Non-pigmented ciliary epithelial cell (primary cell): ENCODE results near the gene COL5A2.

Experiments used
- DNase-seq: peaks from one replicate; pipeline ENCODE4 v3.0.0-alpha.2; 2010; ENCODE audit warnings: low read depth

COL5A2 gene

GRCh38 chr2:189147361-189147760 lies 32.2 kb downstream of the COL5A2 start:
- no peak for DNase-seq

- no peak for DNase-seq
These were observed 33.0 kb downstream of the COL5A2 start for GRCh38 chr2:189146553-189146952.

GRCh38 chr2:189144700-189145211 lies 34.8 kb downstream of the COL5A2 start:
- no peak for DNase-seq

- DNase-seq = no peak
These were observed 35.6 kb downstream of the COL5A2 start for GRCh38 chr2:189143925-189144324.

GRCh38 chr2:189142893-189143759 lies 36.4 kb downstream of the COL5A2 start:
- DNase-seq = no peak

DNA sequence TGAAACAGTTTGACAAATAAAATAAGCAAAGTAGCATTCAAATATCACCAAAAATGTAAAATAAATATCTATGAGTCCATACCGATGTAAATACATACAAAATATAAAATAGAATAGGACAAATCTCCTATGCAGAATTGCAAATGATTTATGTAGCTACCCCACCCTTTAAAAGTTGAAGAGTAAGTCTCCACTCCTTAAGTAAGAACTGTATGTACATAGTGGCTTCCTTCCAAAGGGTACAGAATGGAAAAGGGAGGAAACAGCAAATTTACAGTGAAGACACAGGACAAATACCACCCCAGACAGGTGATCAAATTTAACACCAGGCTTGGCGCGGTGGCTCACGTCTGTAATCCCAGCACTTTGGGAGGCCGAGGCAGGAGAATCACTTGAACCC lies 40.8 kb downstream of the COL5A2 start:
- DNase-seq = no peak

- DNase-seq = no peak
These were observed 42.0 kb downstream of the COL5A2 start for GRCh38 chr2:189137519-189137918.

- no peak for DNase-seq
These were observed 45.1 kb downstream of the COL5A2 start for GRCh38 chr2:189134485-189134884.

DNA sequence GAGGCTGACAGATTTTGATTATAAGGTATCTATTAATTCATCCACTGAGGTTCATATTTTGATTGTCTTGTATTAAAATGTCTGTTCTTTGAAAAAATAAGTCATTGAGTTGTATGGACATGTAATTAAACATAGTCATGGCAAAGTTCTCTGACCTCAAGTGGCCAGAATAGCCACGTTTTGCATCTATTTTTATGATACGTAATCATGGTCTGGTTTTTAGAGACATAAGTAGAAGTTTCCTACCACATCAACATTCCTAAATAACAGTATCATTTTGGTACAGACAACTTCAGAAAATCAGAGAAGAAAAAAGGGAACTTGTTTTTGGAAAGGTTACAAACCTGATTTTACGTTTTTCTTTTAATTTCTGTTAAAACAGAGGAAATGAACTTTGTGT lies 47.6 kb downstream of the COL5A2 start:
- no peak for DNase-seq

DNA sequence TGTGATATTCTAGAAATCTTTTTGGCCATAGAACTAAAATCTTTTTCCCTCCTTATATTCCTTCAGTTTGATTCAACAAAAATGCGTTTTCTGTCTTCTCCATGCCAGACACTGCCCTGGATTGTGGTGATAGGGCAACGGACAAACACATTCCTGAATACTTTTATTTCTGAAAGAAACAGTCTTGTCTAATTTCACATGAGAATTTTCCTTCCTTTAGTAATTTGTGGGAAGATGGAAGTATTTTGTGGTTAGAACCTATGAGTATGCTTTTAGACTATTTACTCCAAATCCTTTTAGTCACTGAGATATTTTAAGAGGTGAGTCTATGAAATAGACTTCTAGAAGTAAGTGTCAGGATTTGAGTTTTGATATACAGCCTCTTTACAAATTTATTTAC lies 49.6 kb downstream of the COL5A2 start:
- DNase-seq = peak; percentile 80

DNA sequence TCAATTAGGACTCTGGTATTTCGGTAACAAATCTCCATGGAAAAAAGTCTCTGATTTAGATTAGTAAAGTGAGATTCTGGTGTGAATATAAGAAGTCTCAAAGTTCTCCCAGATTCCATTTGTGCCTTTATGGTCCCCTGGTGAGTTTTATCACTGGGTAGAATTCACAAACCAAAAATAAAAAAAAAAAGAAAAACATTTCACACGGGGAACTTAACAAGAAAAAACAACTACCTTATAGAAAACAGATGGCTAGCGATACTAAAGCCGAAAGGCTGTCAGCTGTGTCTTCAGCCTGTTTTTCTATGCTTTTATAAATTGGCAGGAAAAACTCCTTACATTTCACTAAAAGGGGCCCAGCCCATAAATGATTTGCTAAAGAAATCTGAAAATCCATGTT lies 50.6 kb downstream of the COL5A2 start:
- DNase-seq = no peak

DNA sequence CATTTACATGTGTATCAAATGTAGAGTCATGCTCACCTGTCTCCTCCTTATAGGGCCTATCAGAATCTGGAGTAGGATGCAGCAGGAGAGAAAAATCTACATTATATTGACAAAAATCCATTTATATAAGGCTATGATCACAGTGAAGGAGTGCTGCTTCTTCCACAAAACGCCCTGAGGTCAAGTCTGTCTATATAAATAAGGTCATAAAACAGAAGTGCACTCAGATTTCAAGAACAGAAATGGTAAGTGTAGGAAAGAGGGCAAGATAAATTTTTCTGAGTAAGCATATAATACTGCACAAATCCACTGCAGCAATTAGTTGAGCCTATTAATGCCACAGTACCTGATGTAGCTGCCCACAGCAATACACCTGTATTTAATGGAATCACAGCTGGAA lies 51.8 kb downstream of the COL5A2 start:
- DNase-seq = no peak

- no peak for DNase-seq
These were observed 54.4 kb downstream of the COL5A2 start for GRCh38 chr2:189125195-189125594.

DNA sequence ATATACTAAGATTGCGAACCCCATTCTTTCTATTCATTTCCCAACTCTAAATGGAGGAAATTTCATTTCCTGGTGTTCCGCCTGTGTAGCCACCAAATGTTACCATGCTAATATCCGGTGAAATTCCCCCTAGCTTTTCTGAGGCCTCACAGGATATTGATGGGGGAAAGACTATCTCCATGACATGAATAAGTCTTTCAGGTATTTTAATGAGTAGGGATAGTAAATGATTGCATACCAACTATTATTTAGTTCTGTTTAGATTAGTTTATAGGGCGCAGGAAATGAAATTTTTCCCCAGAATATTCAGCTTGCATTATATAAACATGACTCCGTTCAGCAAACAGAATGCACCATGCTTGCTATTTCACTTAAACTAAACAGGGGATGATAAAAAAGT lies 55.4 kb downstream of the COL5A2 start:
- no peak for DNase-seq

GRCh38 chr2:189118386-189118785 lies 61.2 kb downstream of the COL5A2 start:
- DNase-seq = no peak

- DNase-seq = no peak
These were observed 62.6 kb downstream of the COL5A2 start for GRCh38 chr2:189116979-189117378.

- no peak for DNase-seq
These were observed 63.5 kb downstream of the COL5A2 start for GRCh38 chr2:189116087-189116486.

DNA sequence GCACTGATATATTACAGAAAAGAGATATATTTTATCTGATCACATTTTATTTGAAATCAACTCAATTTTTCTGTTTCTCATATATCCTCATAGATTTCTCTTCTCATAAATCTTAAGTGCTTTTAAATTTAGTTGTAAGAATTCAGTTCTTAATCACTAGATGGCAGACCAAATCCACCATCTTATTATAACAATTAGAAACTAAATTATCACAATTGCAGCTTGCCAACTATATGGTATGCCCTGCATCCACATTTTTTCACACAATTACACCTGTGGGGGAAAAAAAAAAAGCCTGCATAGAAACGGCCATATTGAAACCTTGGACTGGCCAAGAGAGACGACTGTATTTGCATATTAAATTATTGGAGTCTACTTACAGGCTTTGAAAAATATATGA lies 64.4 kb downstream of the COL5A2 start:
- DNase-seq = no peak

- DNase-seq = no peak
These were observed 65.6 kb downstream of the COL5A2 start for GRCh38 chr2:189113963-189114362.

DNA sequence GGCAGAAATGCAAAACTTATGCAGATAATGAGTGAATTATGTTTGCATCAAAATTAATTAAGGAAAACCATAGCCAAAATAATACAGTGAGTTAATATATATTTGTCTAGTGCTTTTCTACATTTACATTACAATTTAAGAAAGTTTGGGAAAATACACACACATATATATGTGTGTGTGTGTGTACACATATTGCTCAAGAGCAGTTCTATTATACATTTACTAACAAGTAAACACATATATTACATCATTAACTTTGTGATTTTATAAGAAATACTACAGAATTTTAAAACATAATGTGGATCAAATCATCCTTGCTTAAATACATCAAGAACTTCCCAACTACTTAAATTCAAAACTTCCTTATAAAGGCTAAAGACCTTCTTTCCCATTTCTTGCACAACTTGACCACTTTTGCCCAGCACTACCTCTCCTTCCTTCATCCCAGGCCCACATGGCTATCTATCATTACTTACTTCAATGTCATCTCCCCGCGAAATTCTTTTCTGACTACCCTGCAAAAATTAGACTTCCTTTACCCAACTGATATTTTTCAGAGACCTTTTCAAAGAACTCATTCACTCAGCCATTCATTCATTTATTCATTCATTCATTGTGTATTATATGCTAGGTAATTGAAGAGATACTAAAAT lies 68.4 kb downstream of the COL5A2 start:
- DNase-seq = no peak

- no peak for DNase-seq
These were observed 69.6 kb downstream of the COL5A2 start for GRCh38 chr2:189109921-189110397.

GRCh38 chr2:189104934-189105333 lies 74.6 kb downstream of the COL5A2 start:
- DNase-seq = no peak

DNA sequence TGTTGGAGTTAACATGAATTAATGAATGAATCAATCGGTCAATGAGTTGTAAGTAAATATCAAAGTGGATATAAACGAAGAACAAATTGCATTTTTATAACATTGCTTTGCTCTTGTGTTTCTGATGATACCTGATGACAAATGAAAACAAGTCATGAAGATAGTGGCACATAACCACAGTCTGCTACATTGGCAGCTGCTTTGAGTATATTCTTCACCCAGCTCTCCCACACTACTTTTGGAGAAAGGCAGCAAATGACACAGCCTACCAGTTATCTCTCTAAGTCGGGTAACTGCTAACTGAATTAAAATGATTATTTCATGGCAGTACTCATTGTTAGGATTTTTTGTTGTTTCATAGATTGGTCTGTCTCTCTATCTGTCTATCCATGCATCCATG lies 76.8 kb downstream of the COL5A2 start:
- DNase-seq = no peak
